GM21786 (cell line): Measurements from ENCODE around the gene TMEM116.

Source experiments
- ATAC-seq: cut with Tn5 transposase; IDR thresholded peaks from one replicate; pipeline ENCODE4 v1.9.1; 2021; ENCODE audit not compliant: unreplicated experiment

The TMEM116 gene

DNA sequence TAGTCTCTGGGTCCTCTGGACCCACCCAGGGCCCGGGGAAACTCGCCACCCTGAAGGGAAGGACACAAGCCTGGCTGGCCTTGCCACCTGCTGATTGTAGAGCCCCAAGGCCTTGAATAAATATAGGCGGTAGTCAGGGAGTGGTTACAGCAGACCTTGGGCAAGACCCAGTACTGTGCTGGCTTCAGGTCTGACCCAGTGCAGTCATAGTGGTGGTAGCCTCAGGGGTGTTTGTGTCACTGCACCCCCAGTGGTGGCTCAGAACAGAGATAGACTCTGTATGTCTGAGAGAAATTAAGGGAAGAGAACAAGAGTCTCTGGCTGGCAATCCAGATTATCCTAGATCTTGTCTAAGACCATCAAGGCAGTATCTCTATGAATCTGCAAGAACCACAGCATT, 107.5 kb downstream of the TMEM116 start:
- ATAC-seq, result no peak

DNA sequence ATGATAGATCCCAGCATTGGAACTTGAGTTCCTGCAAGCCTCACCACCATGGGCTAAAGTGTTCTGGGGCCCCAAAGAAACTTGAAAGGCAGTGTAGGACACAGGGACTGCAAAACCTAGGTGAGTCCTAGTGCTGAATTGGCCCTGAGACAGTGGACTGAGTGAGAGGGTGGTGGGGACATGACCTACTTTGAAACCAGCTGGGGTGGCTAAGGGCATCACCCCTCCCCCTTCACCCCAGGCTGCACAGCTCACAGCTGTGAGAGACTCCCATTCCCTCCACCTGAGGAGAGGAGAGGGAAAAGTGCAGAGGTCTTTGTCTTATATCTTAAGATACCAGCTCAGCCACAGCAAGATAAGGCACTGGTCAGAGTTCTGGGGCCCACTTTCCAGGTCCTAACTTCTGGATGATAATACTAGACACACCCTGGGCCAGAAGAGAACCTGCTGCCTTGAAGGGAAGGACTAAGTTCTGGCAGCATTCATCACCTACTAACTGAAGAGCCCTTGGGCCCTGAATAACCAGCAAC, 108.5 kb downstream of the TMEM116 start:
- ATAC-seq, result no peak

- no peak for ATAC-seq
Measured at GRCh38 chr12:111901182-111901581, 111.8 kb downstream of the TMEM116 start.

GRCh38 chr12:111894556-111894955, 118.4 kb downstream of the TMEM116 start:
- ATAC-seq, result no peak

GRCh38 chr12:111893287-111893686, 119.7 kb downstream of the TMEM116 start:
- ATAC-seq, result no peak

DNA sequence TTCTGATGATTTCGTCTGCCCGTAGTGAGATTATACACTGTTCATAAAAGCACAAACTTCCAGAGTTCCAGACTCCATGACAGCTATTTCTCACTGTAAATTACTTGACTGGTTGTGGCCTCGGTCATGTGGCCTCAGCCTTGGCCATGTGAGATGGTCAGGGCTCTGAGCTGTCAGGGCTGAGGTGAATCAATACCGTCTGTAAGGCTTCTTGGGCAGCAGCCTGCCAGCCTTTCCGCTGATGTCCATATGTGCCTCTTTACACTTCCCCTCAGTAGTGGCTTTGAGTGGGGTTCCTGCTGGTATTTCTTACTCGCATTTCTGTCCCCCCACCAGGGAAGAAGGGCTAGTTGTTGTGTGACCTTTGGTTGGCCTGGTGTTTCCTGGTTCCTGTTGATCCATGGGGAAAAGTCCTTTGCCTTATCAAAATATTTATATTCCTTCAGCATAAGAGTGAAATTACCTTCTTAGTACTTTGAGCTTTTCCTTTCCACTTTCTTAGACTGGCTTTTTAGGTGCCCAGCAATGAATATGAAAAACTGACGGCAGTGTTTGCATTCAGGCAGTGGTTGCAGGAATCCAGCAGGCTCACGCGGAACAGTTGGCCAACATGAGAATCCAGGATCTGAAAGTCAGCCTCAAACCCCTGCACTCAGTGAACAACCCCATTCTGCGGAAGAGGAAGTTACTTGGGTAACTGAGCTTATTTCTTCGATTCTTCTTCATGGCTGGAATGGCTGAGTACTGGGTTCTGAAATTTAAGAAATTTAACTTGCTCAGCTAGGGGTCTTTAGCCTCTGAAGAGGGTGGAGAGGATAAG, 124.8 kb downstream of the TMEM116 start:
- ATAC-seq, result no peak

DNA sequence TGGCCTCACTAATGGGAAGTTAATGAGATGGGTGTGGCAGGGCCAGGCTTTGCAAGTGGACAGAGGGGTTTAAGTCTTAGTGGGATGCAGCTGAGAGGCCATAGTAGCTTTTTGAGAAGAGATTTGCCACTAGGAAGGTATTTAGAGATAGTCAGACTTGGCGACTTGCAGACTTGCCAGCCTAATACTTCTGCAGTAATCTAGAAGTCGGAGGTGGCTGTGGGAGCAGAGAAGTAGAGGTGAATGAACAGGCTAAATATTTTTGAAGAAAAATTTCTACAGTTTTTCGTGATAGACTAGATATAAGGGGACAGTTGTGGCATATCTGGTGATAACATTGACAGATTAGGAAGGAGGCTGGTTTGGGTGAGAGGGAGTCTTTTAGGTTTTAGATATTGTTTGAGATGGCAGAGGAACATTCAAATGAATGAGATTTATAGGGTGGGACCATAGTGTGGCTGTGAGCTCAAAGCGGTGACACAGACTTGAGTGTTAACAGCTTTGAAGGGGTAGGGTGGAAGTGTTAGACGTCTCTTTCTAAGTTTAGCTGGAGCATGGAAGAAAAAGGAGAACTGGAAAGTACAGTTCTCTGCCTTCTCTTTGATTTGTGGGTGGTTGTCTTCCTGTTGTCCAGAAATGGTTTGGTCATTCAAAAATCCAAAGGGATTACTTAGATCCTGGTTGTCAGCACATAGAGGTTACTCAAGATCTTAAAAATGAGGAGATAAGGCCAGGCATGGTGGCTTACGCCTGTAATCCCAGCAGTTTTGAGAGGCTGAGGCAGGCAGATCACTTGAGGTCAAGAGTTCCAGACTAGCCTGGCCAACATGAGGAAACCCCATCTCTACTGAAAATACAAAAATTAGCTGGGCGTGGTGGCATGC, 126.1 kb downstream of the TMEM116 start:
- no peak for ATAC-seq

GRCh38 chr12:111881716-111882115, 131.2 kb downstream of the TMEM116 start:
- ATAC-seq, result no peak
